HuH-7.5 (cell line): ENCODE data around the gene GLIS1.

ENCODE experiments used
- DNase-seq: peaks from one replicate; pipeline ENCODE4 v3.0.0; 2011; ENCODE audit warnings: low spot score

GLIS1 gene

DNA sequence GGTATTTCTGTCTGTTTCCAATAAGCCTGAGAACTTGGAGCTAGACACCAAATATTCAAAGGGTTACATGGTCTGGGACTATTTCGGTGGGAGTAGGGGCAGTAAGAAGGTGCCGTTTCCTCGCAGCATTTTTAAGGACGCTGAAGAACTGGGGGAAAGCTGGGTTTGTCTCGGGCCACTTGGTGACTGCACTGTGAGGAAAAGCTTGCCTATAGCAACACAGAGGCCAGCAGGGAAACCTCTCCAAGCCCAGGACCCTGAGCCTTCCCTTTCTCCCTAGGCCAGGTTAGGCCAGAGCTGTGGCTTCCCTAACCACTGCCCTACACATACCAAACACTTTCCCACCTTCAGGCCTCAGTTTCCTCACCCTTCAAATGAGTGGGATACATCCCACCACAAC is 3.3 kb downstream of the GLIS1 start:
- no peak for DNase-seq

DNA sequence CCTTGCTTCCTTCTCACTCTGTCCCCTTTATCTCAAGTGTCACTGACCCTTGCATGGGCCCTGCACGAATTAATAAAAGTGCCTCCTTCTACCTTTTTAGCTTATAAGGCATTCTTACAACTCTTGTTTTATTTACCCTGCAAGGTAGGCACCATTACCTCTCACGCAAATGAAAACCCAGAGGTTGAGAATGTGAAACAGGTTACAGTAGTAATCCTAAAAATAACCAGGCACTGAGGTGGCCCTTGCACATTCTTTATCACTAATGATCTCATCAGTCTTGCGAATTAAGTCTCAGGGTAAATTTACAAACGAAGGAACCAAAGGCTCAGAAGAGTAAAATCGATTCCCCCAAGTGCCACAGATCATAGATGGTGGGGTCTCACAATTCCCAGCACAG is 3.7 kb downstream of the GLIS1 start:
- DNase-seq, result no peak

DNA sequence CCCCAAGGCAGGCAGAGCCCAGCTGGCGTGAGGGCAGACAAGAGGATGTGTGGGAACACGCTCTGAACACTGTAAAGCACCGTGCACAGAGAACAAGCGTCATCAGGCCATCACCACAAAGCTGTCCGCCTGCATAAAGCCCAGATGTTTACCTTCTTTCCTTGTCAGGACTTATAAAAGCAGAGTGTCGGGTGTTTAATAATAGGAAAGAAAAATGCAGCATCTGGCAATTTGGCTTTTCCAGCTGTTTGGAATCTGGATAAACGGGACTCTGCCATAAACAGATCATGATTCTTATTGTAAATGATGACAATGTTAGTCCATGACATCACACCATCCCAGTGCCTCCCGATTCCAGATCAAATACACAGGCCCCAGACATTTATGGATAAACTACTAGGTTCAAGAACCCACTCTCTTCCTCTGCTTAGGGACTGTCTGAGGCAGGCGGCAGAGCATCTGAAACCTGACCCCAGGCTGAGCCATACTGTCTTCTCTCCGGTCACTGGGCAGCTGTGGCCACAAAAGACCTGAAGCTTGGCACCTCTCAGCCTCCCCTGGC is 4.2 kb downstream of the GLIS1 start:
- no peak for DNase-seq

DNA sequence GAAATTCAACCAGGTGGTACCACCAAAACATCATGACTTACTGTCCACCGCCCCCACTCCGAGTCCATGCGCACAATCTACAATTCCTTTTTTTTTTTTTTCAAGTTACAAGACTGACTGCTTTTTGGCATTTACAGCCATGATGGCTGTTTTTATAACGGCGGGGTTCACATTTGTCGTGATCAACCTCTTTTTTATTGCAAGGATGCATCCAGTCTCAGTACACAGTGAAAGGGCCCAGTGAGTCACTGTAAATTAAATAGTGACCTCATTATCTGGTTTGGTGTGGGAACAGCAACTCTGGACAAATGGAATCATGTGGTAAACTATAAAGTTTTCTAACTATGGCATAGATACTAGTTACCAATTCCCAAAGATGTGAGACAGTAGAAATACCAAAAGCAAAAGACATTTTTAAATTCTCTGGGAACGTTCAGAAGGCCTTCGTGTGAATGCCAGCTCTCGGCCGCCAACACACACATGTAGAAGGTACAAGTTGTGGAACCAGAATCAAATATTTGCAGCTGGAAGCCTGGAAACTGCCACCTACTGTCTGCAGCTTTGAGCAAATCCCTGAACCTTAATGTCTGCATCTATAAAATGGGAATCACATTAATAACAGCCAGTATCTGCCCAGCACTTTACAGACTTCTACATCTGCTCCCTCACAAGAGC is 4.9 kb downstream of the GLIS1 start:
- no peak for DNase-seq

DNA sequence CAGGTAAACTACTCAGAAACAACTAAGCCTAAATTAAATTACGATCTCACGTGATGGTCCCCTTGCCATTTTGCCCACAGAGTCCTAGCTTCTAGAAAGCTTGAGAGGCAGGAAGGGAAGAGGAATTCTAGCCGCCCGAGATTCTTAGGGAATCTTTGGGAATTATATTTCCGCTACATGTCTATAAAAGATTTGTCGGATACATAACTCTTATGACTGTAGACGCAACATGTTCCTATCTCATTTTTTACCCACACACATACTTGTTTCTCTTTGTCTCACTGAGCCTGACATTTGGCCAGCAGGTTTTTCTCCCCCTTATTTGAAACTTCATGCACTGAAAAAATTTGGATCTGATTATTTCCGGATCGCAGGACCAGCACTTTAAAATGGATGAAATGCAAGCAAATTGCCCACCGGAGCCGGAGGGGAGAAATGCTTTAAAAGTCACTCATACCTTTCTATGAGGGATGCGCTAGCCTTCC is 5.5 kb downstream of the GLIS1 start:
- no peak for DNase-seq

DNA sequence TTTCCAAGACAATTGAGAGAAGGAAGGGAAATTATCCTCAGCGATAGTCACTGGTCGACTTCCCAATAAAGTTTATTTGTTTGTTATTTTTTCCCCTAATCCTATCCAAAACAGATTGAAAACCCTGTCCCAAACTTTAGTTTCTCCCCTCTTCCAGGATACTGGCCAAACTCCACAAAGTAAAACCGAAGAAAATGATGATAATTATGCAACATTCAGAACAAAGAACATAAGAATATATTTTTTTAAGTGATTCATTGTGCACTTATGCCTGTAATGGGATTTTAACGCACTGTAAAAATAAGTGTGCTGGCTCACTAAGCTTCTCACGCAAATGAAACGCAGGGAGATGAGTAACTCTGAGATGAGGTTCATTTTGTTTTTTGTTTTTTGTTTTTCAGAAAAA is 6.0 kb downstream of the GLIS1 start:
- DNase-seq, result no peak

DNA sequence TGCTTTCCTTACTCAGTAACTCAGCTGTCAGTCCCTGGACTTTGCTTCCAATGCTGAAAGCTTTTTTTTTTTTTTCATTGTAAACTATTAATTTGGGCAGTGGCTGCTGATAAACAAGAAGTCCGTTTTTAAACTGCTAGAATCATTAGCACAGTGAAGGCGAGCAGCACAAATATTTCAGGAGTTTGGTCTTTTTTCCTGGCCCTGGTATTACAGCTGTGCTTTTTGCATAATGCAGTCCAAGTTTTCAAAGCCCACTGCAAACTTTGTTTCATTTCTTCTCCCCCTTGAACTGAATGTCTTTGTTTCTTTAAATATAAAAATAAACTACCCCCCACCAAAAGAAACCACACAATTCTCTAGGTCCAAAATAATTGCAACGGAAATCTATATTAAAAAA is 6.6 kb downstream of the GLIS1 start:
- no peak for DNase-seq

DNA sequence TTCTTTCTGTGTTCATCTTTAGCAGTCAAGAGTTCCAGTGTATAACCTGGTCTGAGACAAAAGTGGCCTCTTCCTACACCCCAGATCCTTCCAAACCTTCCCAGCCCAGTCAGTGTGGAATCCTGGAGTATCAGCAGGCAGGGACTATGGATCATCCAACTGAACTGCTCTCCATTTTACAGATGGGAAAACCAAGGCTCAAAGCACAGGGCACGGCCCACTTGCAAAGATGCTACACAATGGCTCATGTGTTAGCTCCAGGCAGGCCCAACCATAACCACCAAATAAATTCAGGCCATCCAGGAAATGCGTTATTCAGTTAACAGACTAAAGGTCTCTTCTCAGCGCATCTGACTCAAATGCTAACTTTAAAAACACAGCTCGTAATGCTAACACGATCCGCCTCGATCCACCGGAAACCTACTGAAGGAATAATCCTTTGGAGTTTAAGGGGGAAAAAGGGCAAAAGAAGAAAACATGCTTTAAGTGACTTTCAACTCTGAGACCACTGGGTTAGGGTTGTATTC is 7.1 kb downstream of the GLIS1 start:
- no peak for DNase-seq

DNA sequence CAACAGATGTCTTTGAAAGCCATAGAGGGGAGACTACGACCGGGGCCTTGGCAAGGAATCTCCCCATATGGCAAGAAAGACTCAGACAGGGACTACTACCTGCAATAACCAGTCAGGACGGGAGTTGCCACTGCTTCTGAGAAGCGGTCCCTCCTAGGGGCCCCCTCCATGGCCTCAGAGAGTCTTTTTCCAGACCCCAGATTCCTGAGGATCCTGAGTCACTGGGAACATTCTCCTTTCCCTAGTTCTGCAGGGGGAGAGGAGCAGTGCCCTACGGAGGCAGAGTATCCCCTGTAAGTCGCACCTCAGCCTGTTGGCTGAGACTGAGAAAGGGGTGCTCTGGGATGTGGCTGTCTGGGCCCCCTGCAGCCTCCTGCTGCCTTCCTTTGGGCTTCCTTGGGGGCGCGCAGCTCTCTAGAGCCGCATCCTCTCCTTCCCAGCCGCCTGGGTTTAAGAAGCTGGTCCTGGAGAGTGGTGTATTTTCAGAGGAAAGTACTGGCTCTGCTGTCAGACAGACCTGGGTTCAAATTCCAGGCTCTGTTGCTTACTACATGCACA is 7.8 kb downstream of the GLIS1 start:
- DNase-seq, result no peak

DNA sequence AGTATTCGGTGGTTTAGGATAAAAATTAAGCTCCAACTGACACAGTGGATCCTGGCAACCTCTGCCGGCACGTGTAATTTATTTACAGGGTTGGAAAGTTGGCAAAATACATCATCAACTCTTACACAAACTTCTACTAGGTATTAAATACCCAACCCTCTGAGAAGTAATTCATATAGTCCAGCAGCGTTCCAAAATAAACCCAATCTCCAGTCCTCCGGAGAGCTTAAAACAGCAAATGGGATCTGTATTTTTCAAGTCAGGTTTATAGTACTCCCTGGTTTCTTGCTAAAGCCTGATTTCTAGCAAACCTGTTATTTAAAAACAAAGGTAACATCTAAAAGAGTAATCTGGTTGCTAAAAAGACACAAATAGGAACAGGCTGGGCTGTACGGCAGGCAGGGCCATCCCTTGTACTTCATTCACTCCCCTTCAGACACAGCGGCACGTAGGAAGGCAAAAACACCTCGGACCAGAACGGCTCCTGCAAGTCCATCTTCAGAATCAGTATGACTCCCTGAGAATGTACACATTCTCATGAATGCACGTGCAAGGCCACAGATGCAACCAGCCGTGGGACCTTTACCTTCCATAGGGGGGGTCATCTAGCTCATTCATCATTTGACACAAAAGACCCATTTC is 8.6 kb downstream of the GLIS1 start:
- DNase-seq, result no peak

DNA sequence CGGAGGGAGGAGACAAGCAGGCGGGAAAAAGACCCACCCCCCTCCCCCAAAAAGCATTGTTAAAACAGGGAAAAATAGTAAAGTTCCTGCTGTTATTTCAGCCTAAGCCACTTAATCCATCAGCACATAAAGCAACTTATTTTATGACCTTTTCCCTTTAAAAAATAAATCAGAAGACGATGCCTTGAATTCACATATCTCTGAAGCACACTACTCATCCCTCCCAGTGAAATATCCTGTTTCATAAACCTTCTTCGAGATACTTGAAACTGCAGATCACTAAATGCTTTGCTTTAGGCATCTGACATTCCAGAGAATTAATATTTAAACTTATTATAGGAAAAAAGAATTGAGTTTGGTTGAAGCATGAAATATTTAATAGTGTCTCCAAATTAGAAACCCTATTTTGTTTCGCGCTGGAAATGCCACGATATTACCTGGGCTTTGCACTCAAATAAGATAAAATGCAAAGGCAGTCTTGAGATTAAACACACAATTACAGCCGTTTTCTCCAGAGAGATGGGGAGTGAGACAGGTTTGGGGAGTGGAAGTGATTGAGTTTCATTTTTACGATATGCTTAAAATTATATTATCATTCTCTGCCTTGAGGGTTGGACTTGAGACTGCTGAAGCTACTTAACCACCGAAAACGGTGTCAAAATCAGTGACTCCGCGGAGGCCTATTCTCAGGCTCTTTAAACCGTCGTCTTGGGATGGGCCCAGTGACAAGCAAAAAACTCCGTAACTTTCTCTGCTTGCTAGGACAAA is 9.3 kb downstream of the GLIS1 start:
- DNase-seq, result no peak

DNA sequence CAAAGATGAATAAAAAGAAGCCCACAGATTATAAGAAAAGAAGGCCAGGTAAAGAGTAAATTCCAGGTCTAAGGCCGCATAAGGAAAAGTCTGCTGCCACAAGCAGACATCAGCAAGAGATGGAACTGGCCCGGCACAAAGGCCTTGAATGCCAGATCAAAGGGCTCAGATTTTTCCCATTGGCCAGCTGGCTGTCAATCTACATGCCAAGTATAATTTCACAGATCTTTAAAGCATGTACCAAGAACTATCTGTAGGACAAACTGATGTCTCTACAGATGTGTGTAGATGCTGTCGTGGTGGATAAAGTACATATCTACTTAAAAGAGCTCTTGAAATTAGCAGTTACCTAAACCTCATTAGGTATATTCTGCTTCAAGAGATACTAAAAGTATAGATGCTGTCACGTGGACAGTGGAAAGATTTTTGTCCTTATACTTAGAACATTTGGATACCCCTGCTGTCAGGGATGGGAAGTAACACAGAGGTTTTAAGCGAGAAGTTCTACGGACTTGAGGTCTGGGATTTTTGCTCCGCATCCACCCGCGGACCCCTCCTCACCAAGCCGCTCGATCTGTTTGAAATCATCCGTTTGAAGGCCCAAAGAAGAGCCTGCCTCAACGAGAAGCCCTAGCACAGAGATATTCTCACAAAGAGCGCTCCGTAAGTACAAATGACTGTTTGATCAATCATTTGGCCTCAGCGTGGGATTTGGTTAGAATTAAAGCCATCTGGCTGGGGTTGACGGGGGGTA is 10.1 kb downstream of the GLIS1 start:
- DNase-seq, result no peak

DNA sequence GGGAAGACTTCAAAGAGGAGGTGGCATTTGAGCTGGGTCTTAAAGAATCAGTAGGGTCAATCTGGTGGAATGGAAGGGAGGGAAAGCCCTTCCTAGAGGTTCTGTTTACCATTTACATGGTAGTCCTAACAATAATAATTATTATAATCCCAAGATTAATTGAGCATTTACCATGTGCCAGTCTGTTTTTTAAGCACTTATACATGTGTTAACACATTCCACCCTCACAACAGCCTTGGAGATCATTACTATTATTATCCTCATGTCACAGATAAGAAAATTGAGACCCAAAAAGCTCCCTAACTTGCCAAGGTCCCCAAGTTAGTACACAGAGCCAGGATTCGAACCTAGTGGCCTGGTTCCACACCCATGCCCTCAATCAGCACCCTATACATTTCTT is 10.8 kb downstream of the GLIS1 start:
- no peak for DNase-seq

DNA sequence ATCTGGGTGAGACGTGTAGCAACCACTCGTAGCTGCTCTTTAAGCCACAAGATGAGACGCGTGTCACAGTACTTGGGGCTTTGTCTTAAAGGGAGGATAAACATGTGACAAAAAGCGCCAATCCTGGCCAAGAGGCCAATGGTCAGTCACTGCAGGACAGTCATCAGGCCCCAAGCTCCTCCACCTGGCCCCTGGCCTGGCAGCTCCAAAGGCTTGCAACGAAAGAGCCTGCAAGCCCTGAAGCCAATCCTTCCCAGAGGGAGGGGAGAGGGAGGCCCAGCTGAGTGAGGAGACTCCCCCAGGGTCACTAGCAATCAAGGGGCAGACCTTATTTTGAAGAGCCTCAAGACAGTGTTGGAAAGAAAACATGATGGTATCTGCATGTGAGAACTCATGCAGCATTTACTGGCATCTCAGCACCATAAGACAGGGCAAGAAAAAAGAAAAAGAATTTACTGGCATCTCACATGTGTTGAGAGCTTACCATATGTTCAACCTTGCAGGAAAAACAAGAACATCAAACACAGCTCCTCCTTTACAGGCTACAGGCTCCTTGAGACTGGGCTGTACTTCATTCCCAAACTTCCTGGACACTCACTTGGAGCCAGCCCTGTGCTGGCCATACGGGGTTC is 11.4 kb downstream of the GLIS1 start:
- DNase-seq, result no peak

DNA sequence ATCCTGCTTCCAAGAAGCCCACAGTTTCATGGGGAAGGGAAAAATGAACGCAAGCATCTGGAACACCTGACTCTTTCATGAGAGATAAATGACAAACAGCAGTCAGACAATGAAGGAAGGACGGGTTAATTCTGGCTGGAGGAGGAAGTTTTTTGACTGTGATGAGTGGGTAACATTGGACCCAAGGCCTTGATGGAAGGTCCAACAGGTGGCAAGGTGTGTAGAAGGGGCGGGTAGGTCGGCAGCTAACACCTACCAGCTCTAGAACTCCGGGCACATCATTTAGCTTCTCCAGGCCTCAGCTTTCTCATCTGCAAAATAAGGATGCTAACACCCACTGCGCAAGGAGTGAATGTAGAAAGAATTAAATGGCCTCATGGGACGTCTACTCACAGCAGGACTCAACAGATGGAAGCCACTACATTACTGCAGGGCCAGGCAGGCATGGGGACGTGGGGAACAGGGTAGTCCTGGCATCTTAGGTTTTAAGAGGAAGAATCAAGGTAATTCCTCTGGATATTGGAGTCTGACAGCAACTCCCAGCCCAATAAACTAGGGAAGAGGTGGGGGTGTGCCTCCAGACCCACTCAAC is 12.9 kb downstream of the GLIS1 start:
- DNase-seq, result no peak

DNA sequence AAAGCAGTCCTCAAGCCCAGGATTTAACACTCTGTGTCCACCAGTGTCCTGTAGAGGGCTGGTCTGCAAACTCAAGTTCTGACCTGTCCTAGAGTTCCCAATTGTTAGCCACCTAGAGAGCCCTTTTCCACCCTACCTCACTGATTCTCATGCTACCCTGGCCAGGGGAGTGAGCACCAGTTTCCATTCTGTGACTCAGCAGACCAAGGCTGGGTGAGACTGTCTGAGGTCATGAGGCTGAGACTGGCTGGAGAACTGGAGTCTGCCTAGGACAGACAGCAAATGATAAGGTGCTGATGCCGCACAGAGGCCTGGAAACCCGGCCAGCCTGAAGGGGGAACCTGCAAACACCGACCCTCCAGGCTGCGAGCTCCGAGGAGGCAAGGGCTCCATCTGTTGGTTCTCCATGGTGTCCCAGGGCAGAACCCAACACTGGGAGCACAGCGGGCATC is 13.7 kb downstream of the GLIS1 start:
- DNase-seq, result no peak

DNA sequence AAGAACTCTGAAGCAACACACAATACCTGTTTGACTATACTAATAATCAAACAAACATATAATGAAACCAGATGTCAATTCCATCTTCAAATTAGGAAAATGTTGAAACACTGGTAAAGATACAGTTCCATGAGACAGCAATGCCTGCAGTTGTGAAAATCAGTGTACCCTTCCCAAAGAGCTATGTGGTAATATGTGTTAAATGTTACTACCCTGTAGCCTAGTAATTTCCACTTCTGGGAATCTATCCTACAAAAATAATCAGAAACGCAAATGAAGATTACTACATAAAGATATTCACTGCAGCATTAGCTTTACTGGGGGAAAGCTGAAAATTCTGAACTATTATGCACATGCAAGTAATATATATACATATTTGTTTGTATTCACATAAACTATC is 16.9 kb downstream of the GLIS1 start:
- DNase-seq, result no peak

DNA sequence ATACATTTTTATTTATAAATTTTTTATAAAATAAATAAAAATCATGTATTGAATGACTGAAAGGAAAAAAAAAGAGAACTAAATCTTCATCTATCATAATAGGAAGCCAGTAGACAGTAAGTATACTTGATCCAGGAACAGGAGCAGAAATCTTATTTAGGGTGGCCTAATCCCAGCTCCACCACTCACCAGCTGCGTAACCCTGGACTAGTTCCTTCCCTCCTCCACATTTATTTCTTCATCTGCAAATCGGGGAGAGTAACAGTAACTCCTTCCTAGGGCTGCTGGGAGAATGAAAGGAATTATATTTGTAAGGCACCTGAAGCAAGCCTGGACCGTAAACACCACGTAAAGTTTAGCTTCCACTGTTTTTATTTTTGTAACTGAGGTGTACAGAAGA is 17.9 kb downstream of the GLIS1 start:
- DNase-seq, result no peak

DNA sequence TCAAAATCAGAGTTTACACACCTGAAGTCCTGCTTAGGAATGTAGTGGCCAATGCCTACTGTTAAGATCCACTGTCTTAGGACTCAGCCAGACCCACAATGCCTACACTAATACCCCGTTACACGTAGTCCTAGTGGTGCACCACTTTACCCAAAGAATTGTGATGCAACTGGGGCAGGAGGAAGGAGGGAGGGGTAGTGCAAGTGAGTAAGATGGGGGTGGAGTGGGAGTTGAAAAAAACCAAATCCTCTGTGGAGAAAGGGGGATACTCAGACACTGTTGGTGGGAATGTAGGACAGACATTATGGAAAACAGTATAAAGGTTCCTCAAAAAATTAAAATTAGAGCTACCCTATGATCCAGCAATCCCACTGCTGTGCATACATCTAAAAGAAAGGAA is 19.5 kb downstream of the GLIS1 start:
- no peak for DNase-seq

DNA sequence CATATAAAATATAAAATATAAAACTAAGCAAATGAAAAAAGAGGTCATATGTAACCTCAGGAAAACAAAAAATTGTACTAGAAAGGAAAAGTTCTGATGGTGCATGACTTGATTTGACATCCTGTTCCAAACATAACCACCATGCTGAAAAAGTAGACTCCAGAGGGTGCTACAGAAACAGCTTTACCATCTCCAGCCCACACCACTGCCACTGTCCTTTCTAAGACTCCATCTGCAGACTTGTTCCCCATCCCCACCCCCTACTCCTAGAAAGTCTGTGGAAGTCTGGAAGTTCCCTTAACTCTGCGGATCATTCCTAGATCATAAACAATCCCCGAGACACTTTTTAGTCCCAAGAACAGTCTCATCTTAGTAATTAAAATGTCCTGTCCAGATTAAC is 20.5 kb downstream of the GLIS1 start:
- DNase-seq, result no peak
